Measurements from ENCODE around the gene ELL. TPM values are rescaled to one million over a fixed set of nuclear protein-coding genes. Genes with fewer than 3 reads are reported as not detected.

ELL gene
- total and polyA plus RNA-seq, 9 of the 15 experiments (the other 6 are each of a cell fraction or from before 2014, with no cell fraction given) = 0.24 to 22.5 (median 4.1) TPM

- TF ChIP-seq NEUROD1 (IDR thresholded peaks at IDR 0.05; ENCODE audit: borderline replicate concordance, low read depth, low read length, partially characterized antibody) = peak; percentile 8
- TF ChIP-seq ZBTB9 (CRISPR knock-in tag; IDR thresholded peaks at IDR 0.05) = peak; percentile 84; the same call in 1 of the 2 replicates
- TF ChIP-seq, protein P1, sequence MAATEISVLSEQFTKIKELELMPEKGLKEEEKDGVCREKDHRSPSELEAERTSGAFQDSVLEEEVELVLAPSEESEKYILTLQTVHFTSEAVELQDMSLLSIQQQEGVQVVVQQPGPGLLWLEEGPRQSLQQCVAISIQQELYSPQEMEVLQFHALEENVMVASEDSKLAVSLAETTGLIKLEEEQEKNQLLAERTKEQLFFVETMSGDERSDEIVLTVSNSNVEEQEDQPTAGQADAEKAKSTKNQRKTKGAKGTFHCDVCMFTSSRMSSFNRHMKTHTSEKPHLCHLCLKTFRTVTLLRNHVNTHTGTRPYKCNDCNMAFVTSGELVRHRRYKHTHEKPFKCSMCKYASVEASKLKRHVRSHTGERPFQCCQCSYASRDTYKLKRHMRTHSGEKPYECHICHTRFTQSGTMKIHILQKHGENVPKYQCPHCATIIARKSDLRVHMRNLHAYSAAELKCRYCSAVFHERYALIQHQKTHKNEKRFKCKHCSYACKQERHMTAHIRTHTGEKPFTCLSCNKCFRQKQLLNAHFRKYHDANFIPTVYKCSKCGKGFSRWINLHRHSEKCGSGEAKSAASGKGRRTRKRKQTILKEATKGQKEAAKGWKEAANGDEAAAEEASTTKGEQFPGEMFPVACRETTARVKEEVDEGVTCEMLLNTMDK (IDR thresholded peaks at IDR 0.05; ENCODE audit: borderline replicate concordance, insufficient read depth, low read depth, low read length, poor library complexity, severe bottlenecking) = peak; percentile 12
- TF ChIP-seq GMEB1 (CRISPR knock-in tag; IDR thresholded peaks at IDR 0.05) = 0 out of 2 replicates have a peak, but pooled peaks have one; percentile 22
- peak; percentile 79; the same call in 1 of the 2 replicates for TF ChIP-seq TARDBP (IDR thresholded peaks at IDR 0.05)
- TF ChIP-seq BCL6 (CRISPR knock-in tag; IDR thresholded peaks at IDR 0.05) = peak; percentile 58; the same call in 1 of the 2 replicates
- TF ChIP-seq, protein P2, sequence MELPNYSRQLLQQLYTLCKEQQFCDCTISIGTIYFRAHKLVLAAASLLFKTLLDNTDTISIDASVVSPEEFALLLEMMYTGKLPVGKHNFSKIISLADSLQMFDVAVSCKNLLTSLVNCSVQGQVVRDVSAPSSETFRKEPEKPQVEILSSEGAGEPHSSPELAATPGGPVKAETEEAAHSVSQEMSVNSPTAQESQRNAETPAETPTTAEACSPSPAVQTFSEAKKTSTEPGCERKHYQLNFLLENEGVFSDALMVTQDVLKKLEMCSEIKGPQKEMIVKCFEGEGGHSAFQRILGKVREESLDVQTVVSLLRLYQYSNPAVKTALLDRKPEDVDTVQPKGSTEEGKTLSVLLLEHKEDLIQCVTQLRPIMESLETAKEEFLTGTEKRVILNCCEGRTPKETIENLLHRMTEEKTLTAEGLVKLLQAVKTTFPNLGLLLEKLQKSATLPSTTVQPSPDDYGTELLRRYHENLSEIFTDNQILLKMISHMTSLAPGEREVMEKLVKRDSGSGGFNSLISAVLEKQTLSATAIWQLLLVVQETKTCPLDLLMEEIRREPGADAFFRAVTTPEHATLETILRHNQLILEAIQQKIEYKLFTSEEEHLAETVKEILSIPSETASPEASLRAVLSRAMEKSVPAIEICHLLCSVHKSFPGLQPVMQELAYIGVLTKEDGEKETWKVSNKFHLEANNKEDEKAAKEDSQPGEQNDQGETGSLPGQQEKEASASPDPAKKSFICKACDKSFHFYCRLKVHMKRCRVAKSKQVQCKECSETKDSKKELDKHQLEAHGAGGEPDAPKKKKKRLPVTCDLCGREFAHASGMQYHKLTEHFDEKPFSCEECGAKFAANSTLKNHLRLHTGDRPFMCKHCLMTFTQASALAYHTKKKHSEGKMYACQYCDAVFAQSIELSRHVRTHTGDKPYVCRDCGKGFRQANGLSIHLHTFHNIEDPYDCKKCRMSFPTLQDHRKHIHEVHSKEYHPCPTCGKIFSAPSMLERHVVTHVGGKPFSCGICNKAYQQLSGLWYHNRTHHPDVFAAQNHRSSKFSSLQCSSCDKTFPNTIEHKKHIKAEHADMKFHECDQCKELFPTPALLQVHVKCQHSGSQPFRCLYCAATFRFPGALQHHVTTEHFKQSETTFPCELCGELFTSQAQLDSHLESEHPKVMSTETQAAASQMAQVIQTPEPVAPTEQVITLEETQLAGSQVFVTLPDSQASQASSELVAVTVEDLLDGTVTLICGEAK (IDR thresholded peaks at IDR 0.05) = peak; percentile 69
- TF ChIP-seq, protein P2 (CRISPR knock-in tag; IDR thresholded peaks at IDR 0.05) = no peak
- TF ChIP-seq MXI1 (IDR thresholded peaks at IDR 0.05; ENCODE audit: low read depth, low read length) = no peak
- TF ChIP-seq CREM (IDR thresholded peaks at IDR 0.05; ENCODE audit: low read depth) = 0 out of 2 replicates have a peak, but pooled peaks have one; percentile 3
- TF ChIP-seq ZNF311 (CRISPR knock-in tag; IDR thresholded peaks at IDR 0.05) = 0 out of 2 replicates have a peak, but pooled peaks have one; percentile 14
- TF ChIP-seq FOXA3 (CRISPR knock-in tag; conservative IDR thresholded peaks at IDR 0.05 in 1 of 2, IDR thresholded peaks at IDR 0.05 in 1 of 2) = 0 out of 4 replicates have a peak, but pooled peaks of 1 of the 2 experiments have one; percentile 4
Measured at GRCh38 chr19:18418483-18419194, 103.2 kb downstream of the ELL start (continued).
